ENCODE measurements around the gene MGAM2. TPM values are rescaled to one million over a fixed set of nuclear protein-coding genes. Genes with fewer than 3 reads are reported as not detected.

Gene MGAM2
- total RNA-seq, 1 donor from 2014 or later, result 0.07 TPM

DNA sequence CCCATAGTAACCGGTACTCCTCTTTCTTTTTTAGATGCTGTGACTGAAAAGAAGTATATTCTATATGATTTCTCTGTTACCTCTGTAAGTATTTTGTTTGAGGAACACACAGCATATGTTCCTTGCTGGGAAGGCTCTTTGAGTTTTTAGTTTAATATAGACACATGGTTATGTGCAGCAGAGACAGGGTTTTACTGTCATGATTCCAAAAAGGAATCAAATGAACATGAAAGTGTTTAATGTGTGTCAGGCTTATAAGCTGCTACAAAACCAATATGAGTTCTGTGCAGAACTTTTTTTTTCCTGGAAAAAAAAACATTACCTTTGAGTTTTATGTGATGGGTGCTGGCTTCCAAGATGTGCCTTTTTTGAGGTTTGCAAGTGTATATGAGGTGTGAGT lies 50.4 kb downstream of the MGAM2 start:
- intact Hi-C loops (cut with micrococcal nuclease), result no loop called here
- ATAC-seq (no peak), DNase-seq (no peak)

DNA sequence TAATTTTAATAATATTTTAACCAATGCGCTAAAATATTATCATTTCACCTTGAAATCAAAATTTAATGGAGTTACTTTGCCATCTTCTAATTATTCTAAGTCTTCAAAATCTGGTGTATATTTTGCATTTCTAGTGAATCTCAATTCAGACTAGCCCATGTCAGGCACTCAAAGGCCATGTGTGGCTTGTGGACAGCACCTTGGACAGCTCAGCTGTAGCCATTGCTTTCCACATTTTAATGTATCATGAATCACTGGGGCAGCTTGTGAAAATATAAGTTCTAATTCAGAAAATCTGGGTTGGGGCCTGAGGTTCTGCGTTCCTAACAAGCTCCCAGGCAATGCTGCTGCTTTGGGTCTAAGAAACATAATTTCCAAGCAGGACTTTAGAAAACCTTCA lies 57.2 kb downstream of the MGAM2 start:
- ATAC-seq, result no peak
- intact Hi-C loops (cut with micrococcal nuclease), result no loop called here
- no peak for DNase-seq

DNA sequence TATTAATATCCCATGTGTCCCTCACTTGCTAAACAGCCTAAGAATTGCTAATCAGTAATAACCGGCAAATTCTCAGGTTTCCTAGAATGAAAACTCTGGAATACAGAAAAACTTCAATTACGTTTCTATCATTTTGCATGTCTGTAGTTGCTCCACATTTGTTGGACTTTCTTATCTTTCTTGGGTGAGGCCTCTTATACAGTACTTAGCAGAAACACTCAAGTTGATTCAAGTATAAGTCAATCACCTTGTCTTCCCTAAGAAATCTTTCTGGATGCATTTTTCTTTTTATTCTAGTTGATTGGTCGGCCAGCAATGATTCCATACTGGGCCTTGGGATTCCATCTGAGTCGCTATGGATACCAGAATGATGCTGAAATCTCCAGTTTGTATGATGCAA lies 61.4 kb downstream of the MGAM2 start:
- intact Hi-C loops (cut with micrococcal nuclease), result no loop called here
- DNase-seq (no peak), ATAC-seq (no peak)

DNA sequence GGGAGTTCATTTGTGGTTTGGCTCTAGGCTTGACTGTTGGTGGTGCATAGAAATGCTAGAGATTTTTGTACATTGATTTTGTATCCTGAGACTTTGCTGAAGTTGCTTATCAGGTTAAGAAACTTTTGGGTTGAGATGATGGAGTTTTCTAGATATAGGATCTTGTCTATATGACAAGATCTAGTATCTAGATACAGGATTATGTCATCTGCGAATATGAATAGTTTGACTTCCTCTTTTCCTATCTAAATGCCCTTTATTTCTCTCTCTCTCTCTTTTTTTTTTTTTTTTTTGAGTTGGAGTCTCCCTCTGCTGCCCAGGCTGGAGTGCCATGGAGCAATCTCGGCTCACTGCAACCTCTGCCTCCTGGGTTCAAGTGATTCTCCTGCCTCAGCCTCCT lies 62.9 kb downstream of the MGAM2 start:
- no peak for ATAC-seq
- no peak for DNase-seq
- intact Hi-C loops (cut with micrococcal nuclease), result no loop called here

DNA sequence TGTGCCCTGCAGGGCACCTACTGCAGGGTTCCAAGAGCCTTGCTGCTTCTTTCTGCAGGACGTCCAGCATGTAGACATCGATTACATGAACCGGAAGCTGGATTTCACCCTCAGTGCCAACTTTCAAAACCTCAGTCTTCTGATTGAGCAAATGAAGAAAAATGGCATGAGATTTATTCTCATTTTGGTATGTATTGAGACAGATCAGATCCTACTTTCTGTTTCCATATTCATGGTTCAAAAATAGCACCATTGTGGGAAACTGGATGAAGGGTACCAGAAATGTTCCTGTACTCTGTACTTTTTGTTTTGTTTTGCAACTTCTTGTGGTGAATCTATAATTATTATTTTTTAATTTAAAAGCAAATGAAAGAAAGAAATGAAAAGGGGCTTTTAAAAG lies 64.1 kb downstream of the MGAM2 start:
- ATAC-seq, result no peak
- DNase-seq, result no peak
- intact Hi-C loops (cut with micrococcal nuclease), result no loop called here

DNA sequence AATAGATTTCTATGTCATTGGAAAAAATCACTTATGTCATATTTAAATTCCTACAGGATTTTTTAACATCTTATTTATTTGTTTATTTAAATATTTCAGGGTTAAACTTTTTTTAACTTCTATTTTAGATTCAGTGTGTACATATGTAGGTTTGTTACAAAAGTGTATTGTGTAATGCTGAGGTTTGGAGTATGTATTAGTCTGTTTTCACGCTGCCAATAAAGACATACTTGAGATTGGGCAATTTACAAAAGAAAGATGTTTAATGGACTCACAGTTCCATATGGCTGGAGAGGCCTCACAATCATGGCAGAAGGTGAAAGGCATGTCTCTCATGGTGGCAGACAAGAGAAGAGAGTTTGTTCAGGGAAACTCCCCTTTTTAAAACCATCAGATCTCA lies 65.4 kb downstream of the MGAM2 start:
- ATAC-seq (no peak), DNase-seq (no peak)
- intact Hi-C loops (cut with micrococcal nuclease), result no loop called here

DNA sequence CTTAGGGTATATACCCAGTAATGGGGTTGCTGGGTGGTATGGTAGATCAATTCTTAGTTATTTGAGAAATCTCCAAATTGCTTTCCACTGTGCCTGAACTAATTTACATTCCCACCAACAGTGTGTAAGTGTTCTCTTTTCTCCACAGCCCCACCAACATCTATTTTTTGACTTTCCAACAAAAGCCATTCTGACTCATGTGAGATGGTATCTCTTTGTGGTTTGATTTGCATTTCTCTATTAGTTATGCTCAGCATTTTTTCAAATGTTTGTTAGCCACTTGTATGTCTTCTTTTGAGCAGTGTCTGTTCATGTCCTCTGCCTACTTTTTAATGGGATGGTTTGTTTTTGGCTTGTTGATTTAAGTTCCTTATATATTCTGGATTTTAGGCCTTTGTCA lies 66.4 kb downstream of the MGAM2 start:
- intact Hi-C loops (cut with micrococcal nuclease), result no loop called here
- DNase-seq (no peak), ATAC-seq (no peak)

DNA sequence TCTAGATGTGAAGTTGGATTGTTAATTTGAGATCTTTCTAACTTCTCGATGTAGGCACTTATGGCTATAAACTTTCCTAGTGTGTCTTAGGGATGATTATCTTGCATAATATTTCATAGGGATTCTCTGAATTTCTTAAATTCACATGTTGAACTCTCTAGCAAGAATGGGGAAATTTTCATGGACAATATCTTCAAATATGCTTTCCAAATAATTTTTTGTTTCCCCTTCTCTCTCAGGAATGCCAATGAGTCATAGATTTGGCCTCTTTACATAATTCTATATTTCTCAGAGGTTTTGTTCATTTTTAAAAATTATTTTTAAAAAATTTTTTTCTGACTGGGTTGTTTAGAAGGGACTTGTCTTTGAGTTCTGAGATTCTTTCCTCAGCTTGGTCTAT lies 68.9 kb downstream of the MGAM2 start:
- DNase-seq, result no peak
- ATAC-seq, result no peak
- intact Hi-C loops (cut with micrococcal nuclease), result no loop called here

DNA sequence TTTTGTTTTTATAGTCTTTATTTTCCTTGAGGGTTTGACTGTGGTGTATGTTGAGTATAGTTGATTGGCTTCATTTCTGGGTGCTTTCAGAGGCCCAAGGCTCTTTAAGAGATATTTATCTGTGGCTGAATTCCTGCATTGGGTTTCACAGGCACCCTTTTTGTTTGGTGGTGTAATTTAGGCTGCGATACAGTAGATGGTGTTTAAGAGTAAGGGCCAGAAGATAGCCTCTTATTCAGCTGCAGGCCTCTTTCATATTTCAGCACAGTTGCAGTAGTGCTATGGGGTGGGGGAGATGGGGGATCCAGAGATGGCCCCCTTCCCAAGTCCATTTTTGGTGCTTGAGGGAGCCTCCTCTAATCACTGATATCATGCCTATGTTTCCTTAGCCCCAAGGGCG lies 69.7 kb downstream of the MGAM2 start:
- no peak for ATAC-seq
- no peak for DNase-seq
- intact Hi-C loops (cut with micrococcal nuclease), result no loop called here

DNA sequence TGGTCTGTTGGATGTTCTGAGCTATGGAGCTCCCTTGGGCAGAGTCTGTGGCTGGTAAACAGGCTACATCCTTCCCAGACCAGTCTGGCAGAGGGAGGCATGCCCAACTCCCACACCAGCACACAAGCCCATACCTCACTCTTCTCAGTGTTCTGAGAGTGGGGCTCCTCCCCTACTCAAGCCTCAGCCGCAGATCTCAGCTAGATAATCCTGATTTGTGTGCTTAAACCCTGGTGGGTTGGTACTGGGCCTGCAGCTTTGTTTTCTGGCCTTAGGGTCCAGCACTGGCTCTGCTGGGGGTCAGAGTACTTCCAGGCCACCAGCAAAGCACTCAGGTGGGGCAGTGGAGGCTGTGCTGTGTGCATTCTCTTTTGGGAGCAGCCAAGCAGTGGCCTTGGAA lies 70.4 kb downstream of the MGAM2 start:
- no peak for DNase-seq
- ATAC-seq, result no peak
- intact Hi-C loops (cut with micrococcal nuclease), result no loop called here

DNA sequence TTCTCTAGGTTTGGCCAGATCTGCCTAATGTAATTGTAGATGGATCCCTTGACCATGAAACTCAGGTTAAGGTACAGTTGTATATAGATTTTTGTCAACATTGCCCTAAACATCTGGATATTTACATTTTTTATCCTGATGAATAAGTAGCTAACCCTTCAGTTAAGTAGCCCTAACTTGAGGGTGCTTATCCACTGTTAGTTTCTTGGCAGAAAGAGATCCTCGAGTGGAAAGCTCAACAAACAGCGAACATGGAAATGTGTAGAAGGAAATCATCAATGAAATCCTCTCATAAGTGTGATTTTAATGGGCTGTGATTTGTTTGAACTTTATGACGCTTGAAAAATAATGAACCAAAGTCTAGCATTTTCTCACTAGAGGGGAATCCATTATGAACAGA lies 73.6 kb downstream of the MGAM2 start:
- intact Hi-C loops (cut with micrococcal nuclease), result no loop called here
- no peak for ATAC-seq
- DNase-seq, result no peak

DNA sequence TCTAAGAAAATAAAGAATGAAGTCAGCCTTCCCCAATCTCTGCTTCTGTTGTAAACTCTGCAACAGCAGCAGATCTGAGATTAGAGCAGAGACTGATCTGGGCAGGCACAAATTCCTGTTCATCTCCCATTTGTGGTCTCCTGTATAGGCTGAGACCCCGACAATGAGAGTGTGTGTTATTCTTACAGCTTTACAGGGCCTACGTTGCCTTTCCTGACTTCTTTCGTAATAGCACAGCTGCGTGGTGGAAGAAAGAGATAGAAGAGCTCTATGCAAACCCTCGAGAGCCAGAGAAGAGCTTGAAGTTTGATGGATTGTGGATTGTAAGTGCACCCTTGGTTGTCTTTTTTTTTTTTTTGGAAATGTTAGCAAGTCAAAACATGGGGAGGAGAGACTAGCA lies 74.3 kb downstream of the MGAM2 start:
- intact Hi-C loops (cut with micrococcal nuclease), result no loop called here
- ATAC-seq, result no peak
- DNase-seq, result no peak

DNA sequence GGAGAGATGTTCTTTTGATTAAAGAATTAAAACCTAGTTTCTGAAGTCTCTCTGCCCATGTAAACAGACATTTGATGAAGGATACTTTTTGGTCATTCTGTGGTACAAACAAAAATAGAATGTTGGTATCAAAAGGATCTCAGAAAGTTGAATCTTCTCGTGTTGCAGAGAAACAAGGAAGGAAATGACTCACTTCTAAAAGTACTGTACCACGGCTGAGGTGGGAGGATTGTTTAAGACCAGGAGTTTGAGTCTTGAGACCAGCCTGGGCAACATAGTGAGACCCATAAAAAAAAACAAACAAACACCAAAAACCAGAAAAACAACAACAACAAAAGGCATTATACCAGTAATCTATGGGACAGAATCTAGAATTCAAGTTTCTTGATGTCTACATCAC lies 76.6 kb downstream of the MGAM2 start:
- intact Hi-C loops (cut with micrococcal nuclease), result no loop called here
- DNase-seq (no peak), ATAC-seq (no peak)

DNA sequence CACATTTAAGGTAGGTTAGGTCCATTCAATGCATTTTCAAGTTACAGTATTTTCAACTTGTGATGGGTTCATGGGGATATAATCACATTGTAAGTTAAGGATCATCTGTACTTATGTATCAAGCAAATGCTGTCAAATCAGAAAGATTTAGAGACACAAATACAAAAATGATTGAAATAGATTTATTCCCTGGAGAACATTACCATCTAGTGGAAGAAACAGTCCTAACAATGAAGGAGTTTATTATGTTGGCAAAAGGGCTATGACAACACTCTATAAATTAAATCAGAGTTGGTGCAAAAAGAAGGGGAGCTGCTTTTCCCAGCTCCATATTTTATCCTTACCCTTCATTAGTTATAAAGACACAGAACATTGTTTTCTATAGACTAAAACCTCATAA lies 77.3 kb downstream of the MGAM2 start:
- no peak for ATAC-seq
- intact Hi-C loops (cut with micrococcal nuclease), result no loop called here
- DNase-seq, result no peak

DNA sequence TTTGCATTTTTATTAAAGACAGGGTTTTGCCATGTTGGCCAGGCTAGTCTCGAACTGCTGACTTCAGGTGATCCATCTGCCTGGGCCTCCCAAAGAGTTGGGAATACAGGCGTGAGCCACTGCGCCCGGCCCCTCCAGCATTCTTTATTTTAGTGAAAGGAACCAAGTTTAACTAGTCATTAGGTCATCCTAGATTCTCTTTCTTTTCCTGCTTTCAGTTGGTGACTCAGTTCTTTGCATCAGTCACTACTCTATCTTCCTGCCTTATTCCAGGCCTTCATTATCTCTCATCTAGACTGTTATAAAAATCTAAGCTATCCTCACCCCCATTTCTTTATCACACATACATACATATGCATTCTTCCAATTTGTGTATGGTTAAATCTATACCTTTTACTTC lies 82.7 kb downstream of the MGAM2 start:
- intact Hi-C loops (cut with micrococcal nuclease), result no loop called here
- DNase-seq, result no peak
- ATAC-seq, result no peak

DNA sequence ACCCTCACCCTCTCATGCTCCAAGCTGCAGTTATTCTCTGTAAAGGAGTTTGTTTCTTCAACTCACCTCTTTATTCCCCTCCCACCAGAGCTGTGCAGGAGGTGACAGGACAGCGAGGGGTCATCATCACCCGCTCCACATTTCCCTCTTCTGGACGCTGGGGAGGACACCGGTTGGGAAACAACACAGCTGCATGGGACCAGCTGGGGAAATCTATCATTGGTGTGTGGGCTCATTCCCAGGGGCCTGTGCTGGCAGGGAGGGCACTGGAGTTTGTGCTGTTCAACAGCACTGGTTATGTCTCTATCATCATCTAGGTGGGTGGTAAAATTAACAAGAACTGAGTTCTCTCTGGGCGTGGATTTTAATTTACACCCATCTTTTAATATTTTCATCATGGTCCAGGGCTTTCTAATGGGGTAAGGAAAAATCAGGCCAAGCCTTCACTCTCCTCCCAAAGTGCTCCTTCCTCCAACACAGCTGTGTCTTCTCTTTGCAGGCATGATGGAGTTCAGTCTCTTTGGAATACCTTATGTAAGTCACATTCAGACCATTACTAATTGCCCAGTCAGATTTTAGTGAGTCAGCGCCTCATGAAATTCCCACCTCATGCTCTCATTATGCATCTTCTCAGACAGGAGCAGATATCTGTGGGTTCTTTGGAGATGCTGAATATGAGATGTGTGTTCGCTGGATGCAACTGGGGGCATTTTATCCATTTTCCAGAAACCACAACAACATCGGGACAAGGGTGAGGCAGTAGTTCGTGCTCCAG lies 84.7 kb downstream of the MGAM2 start:
- DNase-seq (no peak), ATAC-seq (no peak)
- intact Hi-C loops (cut with micrococcal nuclease), result no loop called here

DNA sequence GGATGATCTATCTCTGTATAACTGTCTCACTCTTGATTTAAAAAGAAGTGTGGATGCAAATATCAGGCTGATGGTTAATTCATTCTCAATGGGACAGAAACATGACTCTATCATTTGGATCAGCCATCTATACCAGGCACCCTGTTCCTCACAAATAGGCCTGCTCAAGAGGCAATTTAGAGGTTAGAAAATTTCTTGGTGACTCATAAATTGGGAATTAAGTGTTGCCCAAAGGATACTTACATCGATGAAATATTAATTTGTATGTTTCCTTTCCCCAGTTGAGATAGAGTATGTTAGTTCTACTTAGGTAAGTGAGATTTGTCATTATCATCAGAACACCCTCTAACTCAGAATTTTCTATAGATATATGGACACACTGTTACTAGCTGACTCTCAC lies 88.7 kb downstream of the MGAM2 start:
- DNase-seq, result no peak

DNA sequence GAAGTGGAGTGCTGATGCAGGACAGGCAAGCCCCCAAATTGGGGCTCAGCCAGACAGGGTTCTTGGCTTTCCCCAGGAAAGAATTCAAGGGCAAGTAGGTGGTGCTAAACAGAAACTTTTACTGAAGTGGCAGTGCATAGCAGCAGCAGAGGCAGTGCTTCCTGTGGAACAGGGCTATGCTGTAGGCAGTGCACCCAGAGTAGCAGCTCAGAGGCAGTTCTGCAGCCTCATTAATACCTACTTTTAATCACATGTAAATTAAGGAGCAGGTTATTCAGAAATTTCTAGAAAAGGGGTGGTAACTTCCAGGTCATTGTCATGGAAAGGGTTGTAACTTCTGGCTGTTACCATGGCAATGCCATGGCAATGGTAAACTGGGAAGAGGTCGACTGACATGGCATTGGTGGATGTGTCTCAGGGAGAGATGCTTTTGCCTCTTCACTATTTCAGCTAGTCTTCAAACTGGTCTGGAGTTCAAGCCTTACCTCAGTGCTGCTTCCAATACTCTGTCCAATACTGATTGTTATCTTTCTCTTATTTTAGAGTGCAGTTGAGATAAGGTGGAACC lies 117.1 kb downstream of the MGAM2 start:
- intact Hi-C loops (cut with micrococcal nuclease), result no loop called here
- DNase-seq (no peak), ATAC-seq (no peak)

More for the DNA sequence above, 88.7 kb downstream of the MGAM2 start:
- ATAC-seq, result no peak
- intact Hi-C loops (cut with micrococcal nuclease), result no loop called here

DNA sequence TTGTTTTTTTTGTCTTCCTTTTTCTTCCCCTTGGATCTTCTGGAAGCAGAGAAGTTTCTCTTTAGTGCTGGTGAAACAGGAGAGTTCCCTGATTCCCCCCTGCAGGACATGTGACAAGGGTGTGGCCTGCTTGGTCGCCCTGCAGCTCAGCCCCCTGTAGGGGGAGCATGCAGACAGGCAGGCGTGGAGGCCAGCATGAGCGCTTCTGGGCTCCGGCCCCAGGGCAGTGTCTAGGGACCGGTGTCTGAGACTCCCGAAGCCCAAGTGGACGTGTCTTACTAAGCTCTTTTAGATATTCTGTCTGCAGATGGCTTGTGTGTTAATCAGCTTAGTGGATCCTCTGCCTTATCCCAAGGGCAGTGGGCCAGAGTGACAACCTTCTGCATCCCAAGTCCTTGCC lies 120.2 kb downstream of the MGAM2 start:
- DNase-seq, result peak; percentile 28
- no peak for ATAC-seq
- intact Hi-C loops (cut with micrococcal nuclease), result no loop called here

DNA sequence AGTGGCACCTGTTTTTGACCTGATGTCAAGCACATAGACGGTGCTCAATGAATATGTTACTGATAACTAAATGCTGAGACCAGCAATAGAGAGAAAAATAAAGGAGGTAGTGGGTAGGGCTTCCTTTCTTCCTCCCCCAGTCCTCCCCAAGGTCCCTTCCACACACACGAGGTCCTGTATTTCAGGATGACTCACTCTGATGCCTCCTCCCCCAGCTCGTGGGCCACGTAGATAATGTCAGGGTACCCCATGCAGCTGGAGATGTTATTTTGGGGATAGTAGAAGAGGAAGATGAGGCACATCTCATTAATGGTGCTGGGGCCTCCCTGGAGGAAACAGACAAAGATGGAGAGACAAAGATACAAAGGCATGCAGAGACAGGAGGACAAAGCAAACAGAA lies 129.0 kb downstream of the MGAM2 start:
- ATAC-seq (no peak), DNase-seq (no peak)
- intact Hi-C loops (cut with micrococcal nuclease), result no loop called here

DNA sequence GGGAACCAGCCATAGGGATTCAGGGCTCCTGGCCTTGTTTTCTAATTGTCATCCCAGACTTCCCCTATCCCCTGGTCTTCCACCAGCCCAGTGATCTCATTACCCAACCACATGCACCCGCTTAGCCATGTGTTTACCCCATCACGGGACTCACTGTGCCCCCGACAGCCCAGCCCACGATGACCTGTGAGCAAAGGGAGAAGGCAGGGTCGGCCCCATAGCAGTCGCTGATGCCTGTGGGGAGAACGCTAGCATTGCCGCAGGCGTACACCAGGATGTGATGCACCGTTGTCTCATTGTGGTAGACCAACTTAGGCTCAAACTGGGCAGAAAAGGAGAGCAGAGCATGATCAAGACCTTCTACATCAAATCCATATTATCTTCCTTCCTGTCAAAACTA lies 132.3 kb downstream of the MGAM2 start:
- DNase-seq (no peak), ATAC-seq (no peak)
- intact Hi-C loops (cut with micrococcal nuclease), result no loop called here

Measured in left ventricle myocardium superior (tissue), 1 donor.